ENCODE data around the gene COLEC12. TPM values are rescaled to one million over a fixed set of nuclear protein-coding genes. Genes with fewer than 3 reads are reported as not detected.

The COLEC12 gene
- total RNA-seq, 3 donors from 2014 or later, result 2.4 to 12.1 (median 4.7) TPM

GRCh38 chr18:346600-346999 is 153.9 kb downstream of the COLEC12 start:
- H3K4me3 ChIP-seq, result no peak overlapping the region
- no peak for ATAC-seq
- intact Hi-C loops (cut with DNase I, micrococcal nuclease), result no loop called here
- H3K9me3 ChIP-seq, result no peaks in the 10 kb centered on the region
- no peaks in the 10 kb centered on the region for H3K36me3 ChIP-seq (ENCODE audit: low read depth)
- DNase-seq, result no peak
- no peak for TF ChIP-seq CTCF (IDR thresholded peaks at IDR 0.05)
- H3K4me1 ChIP-seq (ENCODE audit: low read depth), result no peaks in the 10 kb centered on the region

- Histone ChIP-seq H3K9me3 (no peaks in the 10 kb centered on the region), H3K4me3 (no peak overlapping the region), H3K4me1 (ENCODE audit: low read depth) (no peaks in the 10 kb centered on the region), H3K36me3 (ENCODE audit: low read depth) (no peaks in the 10 kb centered on the region)
- no peak for TF ChIP-seq CTCF (IDR thresholded peaks at IDR 0.05)
- no peak for ATAC-seq
- intact Hi-C loops (cut with DNase I, micrococcal nuclease), result no loop called here
- no peak for DNase-seq
Measured at GRCh38 chr18:341102-341501, 159.4 kb downstream of the COLEC12 start.

GRCh38 chr18:340044-340443 is 160.5 kb downstream of the COLEC12 start:
- Histone ChIP-seq H3K4me1 (ENCODE audit: low read depth) (no peaks in the 10 kb centered on the region), H3K36me3 (ENCODE audit: low read depth) (no peaks in the 10 kb centered on the region), H3K9me3 (no peaks in the 10 kb centered on the region), H3K4me3 (no peak overlapping the region)
- no peak for TF ChIP-seq CTCF (IDR thresholded peaks at IDR 0.05)
- no peak for DNase-seq
- intact Hi-C loops (cut with DNase I, micrococcal nuclease), result no loop called here
- ATAC-seq, result no peak

GRCh38 chr18:339200-339599 is 161.3 kb downstream of the COLEC12 start:
- no peaks in the 10 kb centered on the region for H3K4me1 ChIP-seq (ENCODE audit: low read depth)
- TF ChIP-seq CTCF (IDR thresholded peaks at IDR 0.05), result no peak
- intact Hi-C loops (cut with DNase I, micrococcal nuclease), result no loop called here
- ATAC-seq (no peak), DNase-seq (no peak)
- no peak overlapping the region for H3K4me3 ChIP-seq
- H3K9me3 ChIP-seq, result no peaks in the 10 kb centered on the region
- no peaks in the 10 kb centered on the region for H3K36me3 ChIP-seq (ENCODE audit: low read depth)

- DNase-seq, result no peak
- no peak for ATAC-seq
- no peak for TF ChIP-seq CTCF (IDR thresholded peaks at IDR 0.05)
- no peaks in the 10 kb centered on the region for H3K4me1 ChIP-seq (ENCODE audit: low read depth)
- H3K4me3 ChIP-seq, result no peak overlapping the region
- H3K36me3 ChIP-seq (ENCODE audit: low read depth), result no peaks in the 10 kb centered on the region
- intact Hi-C loops (cut with DNase I, micrococcal nuclease), result no loop called here
- no peaks in the 10 kb centered on the region for H3K9me3 ChIP-seq
Measured at GRCh38 chr18:336713-337112, 163.8 kb downstream of the COLEC12 start.

- Histone ChIP-seq H3K9me3 (no peaks in the 10 kb centered on the region), H3K36me3 (ENCODE audit: low read depth) (no peaks in the 10 kb centered on the region), H3K4me1 (ENCODE audit: low read depth) (no peaks in the 10 kb centered on the region), H3K4me3 (no peak overlapping the region)
- no peak for ATAC-seq
- TF ChIP-seq CTCF (IDR thresholded peaks at IDR 0.05), result no peak
- intact Hi-C loops (cut with DNase I, micrococcal nuclease), result no loop called here
- no peak for DNase-seq
Measured at GRCh38 chr18:335733-336132, 164.8 kb downstream of the COLEC12 start.
